CD14-positive monocyte (primary cell): ENCODE data around the gene CDC14B. TPM values are rescaled to one million over a fixed set of nuclear protein-coding genes. Genes with fewer than 3 reads are reported as not detected.

ENCODE experiments used
- DNase-seq, 3 donors: peaks; one replicate each; pipeline ENCODE4 v3.0.0-alpha.2; 2011 to 2022
- H2AFZ ChIP-seq: 2 replicates; pipeline ENCODE4 v1.6.0; 2012; ENCODE audit warnings: mild to moderate bottlenecking, low read depth, low read length, inconsistent platforms; ENCODE audit not compliant: insufficient read depth, poor library complexity, severe bottlenecking
- H3K27ac ChIP-seq, 2 donors: 1 replicate in 1 of 2; 2 replicates in 1 of 2; pipeline ENCODE4 v1.5.1; 2012 to 2013; ENCODE audit warnings: low read length in 2 of 2, control low read depth in 1 of 2, inconsistent platforms in 1 of 2, low read depth in 1 of 2, mild to moderate bottlenecking in 1 of 2
- H3K27me3 ChIP-seq, 2 donors: one replicate each; pipeline versions ENCODE4 v1.6.0 to v1.6.1; 2011 to 2013; ENCODE audit warnings: low read length in 2 of 2; ENCODE audit not compliant: control insufficient read depth in 2 of 2, insufficient read depth in 2 of 2
- H3K36me3 ChIP-seq, 2 donors: replicated peaks in 1 of 2; 1 replicate in 1 of 2; 2 replicates in 1 of 2; pipeline versions ENCODE4 v1.5.1 to v1.6.1; 2012 to 2013; ENCODE audit warnings: low read length in 2 of 2, control low read depth in 1 of 2, inconsistent platforms in 1 of 2, mild to moderate bottlenecking in 1 of 2; ENCODE audit not compliant: insufficient read depth in 2 of 2, control insufficient read depth in 1 of 2
- H3K4me1 ChIP-seq, 2 donors: 1 replicate in 1 of 2; 2 replicates in 1 of 2; pipeline versions ENCODE4 v1.5.1 to v1.6.1; 2012 to 2013; ENCODE audit warnings: low read length in 2 of 2, control low read depth in 1 of 2, inconsistent platforms in 1 of 2, mild to moderate bottlenecking in 1 of 2, moderate library complexity in 1 of 2; ENCODE audit not compliant: insufficient read depth in 2 of 2, control insufficient read depth in 1 of 2
- H3K4me2 ChIP-seq: replicated peaks from 2 replicates; pipeline ENCODE3; 2012; ENCODE audit warnings: low read length, moderate library complexity, mild to moderate bottlenecking; ENCODE audit not compliant: poor library complexity, severe bottlenecking; ENCODE audit errors: extremely low read depth
- H3K4me3 ChIP-seq, 3 experiments: fragments of 200-600 bp in 1 of 3; sonication (generic) in 1 of 3; replicated peaks in 1 of 3; 1 replicate in 2 of 3; 2 replicates in 1 of 3; pipeline ENCODE4 v1.5.1; 2011 to 2013; ENCODE audit warnings: low read length in 3 of 3, mild to moderate bottlenecking in 3 of 3, control low read depth in 2 of 3, low read depth in 2 of 3, inconsistent platforms in 1 of 3, moderate library complexity in 1 of 3
- H3K79me2 ChIP-seq: 2 replicates; pipeline ENCODE4 v1.6.0; 2012; ENCODE audit warnings: mild to moderate bottlenecking, control low read depth, inconsistent platforms, low read length, moderate library complexity; ENCODE audit not compliant: insufficient read depth
- H3K9ac ChIP-seq: 2 replicates; pipeline ENCODE4 v1.6.0; 2017; ENCODE audit warnings: low read length, mild to moderate bottlenecking; ENCODE audit not compliant: insufficient read depth, poor library complexity, severe bottlenecking
- H3K9me3 ChIP-seq, 2 donors: replicated peaks in 1 of 2; 1 replicate in 1 of 2; 2 replicates in 1 of 2; pipeline versions ENCODE4 v1.5.1 to v1.6.1; 2012 to 2013; ENCODE audit warnings: low read length in 2 of 2, control low read depth in 1 of 2; ENCODE audit not compliant: control insufficient read depth in 1 of 2, insufficient read depth in 1 of 2
- H4K20me1 ChIP-seq: 2 replicates; pipeline ENCODE4 v1.6.0; 2012; ENCODE audit warnings: mild to moderate bottlenecking, low read length, control low read depth, moderate library complexity; ENCODE audit not compliant: insufficient read depth
- H3K27ac Mint-ChIP-seq, 7 donors: one replicate each; pipeline ENCODE4 v1.8.0; 2020; ENCODE audit warnings: mild to moderate bottlenecking in 7 of 7, mixed read lengths in 7 of 7, moderate library complexity in 6 of 7, inconsistent platforms in 2 of 7
- H3K27me3 Mint-ChIP-seq, 3 donors: one replicate each; pipeline ENCODE4 v1.8.0; 2021 to 2022; ENCODE audit warnings: low read depth in 3 of 3, mild to moderate bottlenecking in 3 of 3, mixed read lengths in 3 of 3, moderate library complexity in 3 of 3, inconsistent platforms in 1 of 3
- H3K36me3 Mint-ChIP-seq, 2 donors: one replicate each; pipeline ENCODE4 v1.8.0; 2020; ENCODE audit warnings: mixed read lengths in 2 of 2, inconsistent platforms in 1 of 2, mild to moderate bottlenecking in 1 of 2
- H3K4me1 Mint-ChIP-seq: one replicate; pipeline ENCODE4 v1.8.0; 2020; ENCODE audit warnings: mild to moderate bottlenecking, mixed read lengths
- H3K4me3 Mint-ChIP-seq, 2 donors: one replicate each; pipeline ENCODE4 v1.8.0; 2020; ENCODE audit warnings: mild to moderate bottlenecking in 2 of 2, mixed read lengths in 2 of 2, moderate library complexity in 1 of 2
- H3K9me3 Mint-ChIP-seq, 7 donors: one replicate each; pipeline ENCODE4 v1.8.0; 2020 to 2022; ENCODE audit warnings: mixed read lengths in 7 of 7, mild to moderate bottlenecking in 6 of 7, moderate library complexity in 6 of 7, inconsistent platforms in 2 of 7
- WGBS: methylation state at CpG from one replicate; pipeline ENCODE4 v1.1.5; 2013; ENCODE audit warnings: missing lambda C conversion rate; ENCODE audit not compliant: insufficient coverage; 5-methylcytosine and 5-hydroxymethylcytosine counted together
- intact Hi-C, 2 donors: fragments of 100-400 bp; cut with micrococcal nuclease; formaldehyde crosslinking; loops; one replicate each; pipeline versions ENCODE4 v1.15.0 to v1.15.1; 2023
- polyA plus RNA-seq, 3 donors: library from polyadenylated mRNA; depleted of rRNA in 1 of 3; unstranded in 2 of 3; stranded (reverse) in 1 of 3; fragments of 300-500 nt in 2 of 3; fragments of >200 nt in 1 of 3; fragmentation: Illumina TruSeq in 2 of 3; gene quantifications; 1 replicate in 2 of 3; 2 replicates in 1 of 3; pipeline ENCODE4 v1.2.3, GENCODE V29; 2012 to 2021
- TF ChIP-seq, protein P1 (sequence below): fragments of 200-600 bp; IDR thresholded peaks from one replicate; pipeline ENCODE4 v1.8.0; 2022; ENCODE audit warnings: antibody characterized with exemption, mild to moderate bottlenecking

Gene CDC14B
- polyA plus RNA-seq, 3 donors, result 0.03 to 0.47 (median 0.44) TPM

GRCh38 chr9:96565671-96566497 lies 53.8 kb downstream of the CDC14B start:
- TF ChIP-seq, protein P1, sequence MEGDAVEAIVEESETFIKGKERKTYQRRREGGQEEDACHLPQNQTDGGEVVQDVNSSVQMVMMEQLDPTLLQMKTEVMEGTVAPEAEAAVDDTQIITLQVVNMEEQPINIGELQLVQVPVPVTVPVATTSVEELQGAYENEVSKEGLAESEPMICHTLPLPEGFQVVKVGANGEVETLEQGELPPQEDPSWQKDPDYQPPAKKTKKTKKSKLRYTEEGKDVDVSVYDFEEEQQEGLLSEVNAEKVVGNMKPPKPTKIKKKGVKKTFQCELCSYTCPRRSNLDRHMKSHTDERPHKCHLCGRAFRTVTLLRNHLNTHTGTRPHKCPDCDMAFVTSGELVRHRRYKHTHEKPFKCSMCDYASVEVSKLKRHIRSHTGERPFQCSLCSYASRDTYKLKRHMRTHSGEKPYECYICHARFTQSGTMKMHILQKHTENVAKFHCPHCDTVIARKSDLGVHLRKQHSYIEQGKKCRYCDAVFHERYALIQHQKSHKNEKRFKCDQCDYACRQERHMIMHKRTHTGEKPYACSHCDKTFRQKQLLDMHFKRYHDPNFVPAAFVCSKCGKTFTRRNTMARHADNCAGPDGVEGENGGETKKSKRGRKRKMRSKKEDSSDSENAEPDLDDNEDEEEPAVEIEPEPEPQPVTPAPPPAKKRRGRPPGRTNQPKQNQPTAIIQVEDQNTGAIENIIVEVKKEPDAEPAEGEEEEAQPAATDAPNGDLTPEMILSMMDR, result no peak
- Histone ChIP-seq H3K27ac (no peak overlapping the region), H3K79me2 (no peaks in the 10 kb centered on the region), H3K36me3 (no peaks in the 10 kb centered on the region), H3K9me3 (no peaks in the 10 kb centered on the region), H3K4me2 (peak overlapping the region; percentile 97), H3K9ac (peak overlapping the region; percentile 77), H4K20me1 (no peaks in the 10 kb centered on the region), H3K4me3 (peak overlapping the region; percentile 48 to 84 (median 75)), H2AFZ (peak overlapping the region; percentile 99), H3K4me1 (peaks cover 13 to 17% of the 10 kb centered on the region in 2 donors), H3K27me3 (peaks cover 14 to 35% of the 10 kb centered on the region in 2 donors)
- Mint-ChIP-seq H3K27ac (peak overlapping the region in 1 of 7 donors; percentile 46), H3K4me1 (peaks cover 14% of the 10 kb centered on the region), H3K27me3 (peaks cover 30 to 47% (median 36%) of the 10 kb centered on the region in 3 donors), H3K9me3 (peaks cover 0 to 2% (median 0%) of the 10 kb centered on the region in 7 donors), H3K36me3 (no peaks in the 10 kb centered on the region), H3K4me3 (peak overlapping the region; percentile 82 to 92)
- no peak for DNase-seq
- intact Hi-C loops, result loop anchor here in 1 of 2 donors (10.0 kb wide), 1 partner anchor 89 kb away; the partner anchor contains the start of gene PRXL2C
- WGBS, result no CpG with 5 or more reads among the region's 8 CpGs

DNA sequence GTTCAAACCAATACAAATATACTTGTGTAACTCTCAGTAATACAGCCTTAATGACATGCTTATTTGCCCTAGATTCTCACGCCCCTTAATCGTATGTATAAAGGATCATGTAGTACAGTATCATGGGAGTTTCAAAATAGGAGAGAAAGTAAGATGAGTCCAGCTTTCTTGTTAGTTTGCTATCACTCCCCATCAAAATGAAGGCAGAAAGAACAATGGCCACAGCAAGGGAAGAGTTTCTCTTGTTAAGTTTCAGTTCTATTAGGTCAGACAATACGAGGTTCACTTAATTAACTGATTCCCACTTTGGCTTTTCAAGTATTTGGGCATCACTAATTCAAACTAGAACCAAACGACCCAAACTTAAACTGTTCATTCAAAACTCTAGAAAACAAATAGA lies 55.4 kb downstream of the CDC14B start:
- Histone ChIP-seq H3K79me2 (no peaks in the 10 kb centered on the region), H3K4me3 (no peak overlapping the region), H3K27ac (no peak overlapping the region), H4K20me1 (no peaks in the 10 kb centered on the region), H3K9me3 (no peaks in the 10 kb centered on the region), H3K27me3 (peaks cover 14 to 35% of the 10 kb centered on the region in 2 donors), H3K36me3 (no peaks in the 10 kb centered on the region), H3K4me1 (peaks cover 13 to 17% of the 10 kb centered on the region in 2 donors), H3K9ac (no peak overlapping the region), H2AFZ (no peak overlapping the region), H3K4me2 (no peak overlapping the region)
- no peak for DNase-seq
- H3K27me3 Mint-ChIP-seq, result peaks cover 32 to 47% (median 32%) of the 10 kb centered on the region in 3 donors
- no peak overlapping the region for H3K27ac Mint-ChIP-seq
- peaks cover 14% of the 10 kb centered on the region for H3K4me1 Mint-ChIP-seq
- intact Hi-C loops, result loop anchor here in 1 of 2 donors (10.0 kb wide), 1 partner anchor 91 kb away; the partner anchor contains the start of gene PRXL2C
- TF ChIP-seq, protein P1, result no peak
- 100% methylated on average over 1 of the region's 4 CpGs for WGBS
- H3K36me3 Mint-ChIP-seq, result no peaks in the 10 kb centered on the region
- peaks cover 0 to 2% (median 0%) of the 10 kb centered on the region in 7 donors for H3K9me3 Mint-ChIP-seq
- peak overlapping the region in 1 of 2 donors; percentile 31 for H3K4me3 Mint-ChIP-seq
